GM23338 (cell line): Measurements from ENCODE around the gene MAPRE2. TPM values are rescaled to one million over a fixed set of nuclear protein-coding genes. Genes with fewer than 3 reads are reported as not detected.

Experiments
- ATAC-seq: fragments of 200-7000 bp; cut with Tn5 transposase; 3 replicates; pipeline ENCODE4 v1.9.1; 2020
- DNase-seq: peaks from one replicate; pipeline ENCODE4 v3.0.0-alpha.2; 2015; ENCODE audit warnings: low spot score
- H2AFZ ChIP-seq: fragments of 200-600 bp; sonication (generic); 2 replicates; pipeline ENCODE4 v1.8.0; 2016; ENCODE audit warnings: antibody characterized with exemption, mild to moderate bottlenecking, moderate library complexity
- H3F3A ChIP-seq: fragments of 200-600 bp; sonication (generic); replicated peaks from 2 replicates; pipeline ENCODE4 v1.8.0; 2017; ENCODE audit warnings: antibody characterized with exemption, mixed run types, low read depth
- H3K27ac ChIP-seq: fragments of 200-600 bp; sonication (generic); 2 replicates; pipeline ENCODE4 v1.6.1; 2016; ENCODE audit warnings: low read depth
- H3K27me3 ChIP-seq: fragments of 200-600 bp; sonication (generic); 2 replicates; pipeline ENCODE4 v1.8.0; 2016; ENCODE audit warnings: mild to moderate bottlenecking, mixed run types, moderate library complexity; ENCODE audit not compliant: insufficient read depth
- H3K36me3 ChIP-seq: fragments of 200-600 bp; sonication (generic); 2 replicates; pipeline ENCODE4 v1.8.0; 2016; ENCODE audit warnings: mild to moderate bottlenecking; ENCODE audit not compliant: insufficient read depth
- H3K4me1 ChIP-seq: fragments of 200-600 bp; sonication (generic); 2 replicates; pipeline ENCODE4 v1.8.0; 2016; ENCODE audit warnings: mild to moderate bottlenecking, moderate library complexity; ENCODE audit not compliant: insufficient read depth
- H3K4me2 ChIP-seq: fragments of 200-600 bp; sonication (generic); 2 replicates; pipeline ENCODE4 v1.7.1; 2017; ENCODE audit warnings: mixed run types
- H3K4me3 ChIP-seq: fragments of 200-600 bp; sonication (generic); 2 replicates; pipeline ENCODE4 v1.6.1; 2016; ENCODE audit warnings: mixed run types
- H3K79me2 ChIP-seq: fragments of 200-600 bp; sonication (generic); replicated peaks from 2 replicates; pipeline ENCODE4 v1.8.0; 2017; ENCODE audit warnings: mild to moderate bottlenecking; ENCODE audit not compliant: insufficient read depth
- H3K9me2 ChIP-seq: fragments of 200-600 bp; sonication (generic); 2 replicates; pipeline ENCODE4 v1.8.0; 2017; ENCODE audit not compliant: insufficient read depth
- H4K20me1 ChIP-seq: fragments of 200-600 bp; sonication (generic); replicated peaks from 2 replicates; pipeline ENCODE4 v1.8.0; 2017; ENCODE audit warnings: mild to moderate bottlenecking; ENCODE audit not compliant: insufficient read depth
- H3K27ac Mint-ChIP-seq: 2 replicates; pipeline ENCODE4 v1.8.0; 2020; ENCODE audit warnings: inconsistent platforms, mild to moderate bottlenecking, moderate library complexity, mixed read lengths
- H3K27me3 Mint-ChIP-seq: 3 replicates; pipeline ENCODE4 v1.8.0; 2022; ENCODE audit warnings: low read depth, mild to moderate bottlenecking, moderate library complexity, mixed read lengths, inconsistent platforms; ENCODE audit not compliant: insufficient read depth, poor library complexity
- H3K36me3 Mint-ChIP-seq: 3 replicates; pipeline ENCODE4 v1.8.0; 2021; ENCODE audit warnings: low read depth, mild to moderate bottlenecking, inconsistent platforms, moderate library complexity, mixed read lengths
- H3K4me1 Mint-ChIP-seq: 3 replicates; pipeline ENCODE4 v1.8.0; 2020; ENCODE audit warnings: mild to moderate bottlenecking, inconsistent platforms, mixed read lengths
- H3K4me3 Mint-ChIP-seq: 3 replicates; pipeline ENCODE4 v1.8.0; 2021; ENCODE audit warnings: moderate library complexity, mild to moderate bottlenecking, inconsistent platforms, mixed read lengths
- H3K9me3 Mint-ChIP-seq: 3 replicates; pipeline ENCODE4 v1.8.0; 2020; ENCODE audit warnings: moderate library complexity, mild to moderate bottlenecking, inconsistent platforms, mixed read lengths
- EZH2 ChIP-seq: fragments of 200-600 bp; sonication (generic); IDR thresholded peaks from one replicate; pipeline ENCODE4 v1.8.0; 2017; ENCODE audit warnings: antibody characterized with exemption, mild to moderate bottlenecking, low read depth; ENCODE audit not compliant: unreplicated experiment
- EZH2phosphoT487 ChIP-seq: fragments of 200-600 bp; sonication (generic); IDR thresholded peaks from one replicate; pipeline ENCODE4 v1.8.1; 2018; ENCODE audit warnings: antibody characterized with exemption; ENCODE audit not compliant: unreplicated experiment
- JUNB ChIP-seq: IDR thresholded peaks from one replicate; pipeline ENCODE4 v1.6.1; 2016; ENCODE audit warnings: antibody characterized with exemption; ENCODE audit not compliant: unreplicated experiment
- ZNF114 ChIP-seq: fragments of 250-450 bp; sonication (Bioruptor Pico); IDR thresholded peaks from 2 replicates; pipeline ENCODE4 v1.5.0; 2020; ENCODE audit warnings: mild to moderate bottlenecking, moderate library complexity
- ZNF331 ChIP-seq: fragments of 250-450 bp; sonication (Bioruptor Pico); IDR thresholded peaks from 2 replicates; pipeline ENCODE4 v1.5.0; 2020; ENCODE audit warnings: low read depth, mild to moderate bottlenecking, moderate library complexity
- polyA plus RNA-seq: library from polyadenylated mRNA; unstranded; fragments of >200 nt; fragmentation: Nextera tagmentation; extraction: Ambion mirVana; gene quantifications from 2 replicates; pipeline ENCODE4 v1.2.1, GENCODE V29; 2016
- total RNA-seq: library from RNA; depleted of rRNA; stranded (reverse); fragments of >200 nt; shearing (Covaris generic); gene quantifications from 2 replicates; pipeline ENCODE4 v1.2.3, GENCODE V29; 2014
- TF ChIP-seq, protein P1 (sequence below): fragments of 250-450 bp; sonication (Bioruptor Pico); IDR thresholded peaks from 2 replicates; pipeline ENCODE4 v1.5.0; 2020; ENCODE audit warnings: mild to moderate bottlenecking, moderate library complexity
- TF ChIP-seq, protein P2 (sequence below): IDR thresholded peaks from one replicate; pipeline ENCODE4 v1.6.1; 2018; ENCODE audit warnings: antibody characterized with exemption; ENCODE audit not compliant: unreplicated experiment
- TF ChIP-seq, protein P3 (sequence below), 2 experiments: fragments of 200-600 bp in 1 of 2; sonication (generic) in 1 of 2; conservative IDR thresholded peaks; 2 replicates each; pipeline versions ENCODE4 v1.5.1 to v1.6.1; 2016 to 2017; ENCODE audit warnings: antibody characterized with exemption in 2 of 2, low read depth in 2 of 2, mild to moderate bottlenecking in 2 of 2, moderate library complexity in 1 of 2
- TF ChIP-seq, protein P4 (sequence below): IDR thresholded peaks from 2 replicates; pipeline ENCODE4 v1.6.1; 2016; ENCODE audit warnings: antibody characterized with exemption

The MAPRE2 gene
- total and polyA plus RNA-seq, 2 experiments from 2014 or later = 17.8 to 40.4 TPM

DNA sequence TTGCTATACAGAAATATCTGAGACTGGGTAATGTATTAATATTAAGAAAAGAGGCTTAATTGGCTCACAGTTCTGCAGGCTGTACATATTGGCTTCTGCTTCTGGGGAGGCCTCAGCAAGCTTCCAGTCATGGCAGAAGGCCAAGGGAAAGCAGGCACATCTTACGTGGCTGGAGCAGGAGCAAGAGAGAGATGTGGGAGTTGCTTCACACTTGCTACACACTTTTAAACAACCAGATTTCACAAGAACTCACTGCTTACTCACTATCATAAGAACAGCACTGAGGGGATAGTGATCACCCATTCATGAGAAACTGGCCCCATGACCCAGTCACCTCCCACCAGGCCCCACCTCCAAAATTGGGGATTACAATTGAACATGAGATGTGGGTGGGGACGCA, 50.6 kb downstream of the MAPRE2 start:
- H3K4me3 ChIP-seq = no peak overlapping the region
- H3K9me3 Mint-ChIP-seq = no peaks in the 10 kb centered on the region
- no peaks in the 10 kb centered on the region for H3K27me3 ChIP-seq
- TF ChIP-seq, protein P1, sequence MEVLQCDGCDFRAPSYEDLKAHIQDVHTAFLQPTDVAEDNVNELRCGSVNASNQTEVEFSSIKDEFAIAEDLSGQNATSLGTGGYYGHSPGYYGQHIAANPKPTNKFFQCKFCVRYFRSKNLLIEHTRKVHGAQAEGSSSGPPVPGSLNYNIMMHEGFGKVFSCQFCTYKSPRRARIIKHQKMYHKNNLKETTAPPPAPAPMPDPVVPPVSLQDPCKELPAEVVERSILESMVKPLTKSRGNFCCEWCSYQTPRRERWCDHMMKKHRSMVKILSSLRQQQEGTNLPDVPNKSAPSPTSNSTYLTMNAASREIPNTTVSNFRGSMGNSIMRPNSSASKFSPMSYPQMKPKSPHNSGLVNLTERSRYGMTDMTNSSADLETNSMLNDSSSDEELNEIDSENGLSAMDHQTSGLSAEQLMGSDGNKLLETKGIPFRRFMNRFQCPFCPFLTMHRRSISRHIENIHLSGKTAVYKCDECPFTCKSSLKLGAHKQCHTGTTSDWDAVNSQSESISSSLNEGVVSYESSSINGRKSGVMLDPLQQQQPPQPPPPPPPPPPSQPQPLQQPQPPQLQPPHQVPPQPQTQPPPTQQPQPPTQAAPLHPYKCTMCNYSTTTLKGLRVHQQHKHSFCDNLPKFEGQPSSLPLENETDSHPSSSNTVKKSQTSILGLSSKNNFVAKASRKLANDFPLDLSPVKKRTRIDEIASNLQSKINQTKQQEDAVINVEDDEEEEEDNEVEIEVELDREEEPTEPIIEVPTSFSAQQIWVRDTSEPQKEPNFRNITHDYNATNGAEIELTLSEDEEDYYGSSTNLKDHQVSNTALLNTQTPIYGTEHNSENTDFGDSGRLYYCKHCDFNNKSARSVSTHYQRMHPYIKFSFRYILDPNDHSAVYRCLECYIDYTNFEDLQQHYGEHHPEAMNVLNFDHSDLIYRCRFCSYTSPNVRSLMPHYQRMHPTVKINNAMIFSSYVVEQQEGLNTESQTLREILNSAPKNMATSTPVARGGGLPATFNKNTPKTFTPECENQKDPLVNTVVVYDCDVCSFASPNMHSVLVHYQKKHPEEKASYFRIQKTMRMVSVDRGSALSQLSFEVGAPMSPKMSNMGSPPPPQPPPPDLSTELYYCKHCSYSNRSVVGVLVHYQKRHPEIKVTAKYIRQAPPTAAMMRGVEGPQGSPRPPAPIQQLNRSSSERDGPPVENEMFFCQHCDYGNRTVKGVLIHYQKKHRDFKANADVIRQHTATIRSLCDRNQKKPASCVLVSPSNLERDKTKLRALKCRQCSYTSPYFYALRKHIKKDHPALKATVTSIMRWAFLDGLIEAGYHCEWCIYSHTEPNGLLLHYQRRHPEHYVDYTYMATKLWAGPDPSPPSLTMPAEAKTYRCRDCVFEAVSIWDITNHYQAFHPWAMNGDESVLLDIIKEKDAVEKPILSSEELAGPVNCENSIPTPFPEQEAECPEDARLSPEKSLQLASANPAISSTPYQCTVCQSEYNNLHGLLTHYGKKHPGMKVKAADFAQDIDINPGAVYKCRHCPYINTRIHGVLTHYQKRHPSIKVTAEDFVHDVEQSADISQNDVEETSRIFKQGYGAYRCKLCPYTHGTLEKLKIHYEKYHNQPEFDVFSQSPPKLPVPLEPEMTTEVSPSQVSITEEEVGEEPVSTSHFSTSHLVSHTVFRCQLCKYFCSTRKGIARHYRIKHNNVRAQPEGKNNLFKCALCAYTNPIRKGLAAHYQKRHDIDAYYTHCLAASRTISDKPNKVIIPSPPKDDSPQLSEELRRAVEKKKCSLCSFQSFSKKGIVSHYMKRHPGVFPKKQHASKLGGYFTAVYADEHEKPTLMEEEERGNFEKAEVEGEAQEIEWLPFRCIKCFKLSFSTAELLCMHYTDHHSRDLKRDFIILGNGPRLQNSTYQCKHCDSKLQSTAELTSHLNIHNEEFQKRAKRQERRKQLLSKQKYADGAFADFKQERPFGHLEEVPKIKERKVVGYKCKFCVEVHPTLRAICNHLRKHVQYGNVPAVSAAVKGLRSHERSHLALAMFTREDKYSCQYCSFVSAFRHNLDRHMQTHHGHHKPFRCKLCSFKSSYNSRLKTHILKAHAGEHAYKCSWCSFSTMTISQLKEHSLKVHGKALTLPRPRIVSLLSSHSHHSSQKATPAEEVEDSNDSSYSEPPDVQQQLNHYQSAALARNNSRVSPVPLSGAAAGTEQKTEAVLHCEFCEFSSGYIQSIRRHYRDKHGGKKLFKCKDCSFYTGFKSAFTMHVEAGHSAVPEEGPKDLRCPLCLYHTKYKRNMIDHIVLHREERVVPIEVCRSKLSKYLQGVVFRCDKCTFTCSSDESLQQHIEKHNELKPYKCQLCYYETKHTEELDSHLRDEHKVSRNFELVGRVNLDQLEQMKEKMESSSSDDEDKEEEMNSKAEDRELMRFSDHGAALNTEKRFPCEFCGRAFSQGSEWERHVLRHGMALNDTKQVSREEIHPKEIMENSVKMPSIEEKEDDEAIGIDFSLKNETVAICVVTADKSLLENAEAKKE (CRISPR knock-in tag) = no peak
- TF ChIP-seq, protein P2, sequence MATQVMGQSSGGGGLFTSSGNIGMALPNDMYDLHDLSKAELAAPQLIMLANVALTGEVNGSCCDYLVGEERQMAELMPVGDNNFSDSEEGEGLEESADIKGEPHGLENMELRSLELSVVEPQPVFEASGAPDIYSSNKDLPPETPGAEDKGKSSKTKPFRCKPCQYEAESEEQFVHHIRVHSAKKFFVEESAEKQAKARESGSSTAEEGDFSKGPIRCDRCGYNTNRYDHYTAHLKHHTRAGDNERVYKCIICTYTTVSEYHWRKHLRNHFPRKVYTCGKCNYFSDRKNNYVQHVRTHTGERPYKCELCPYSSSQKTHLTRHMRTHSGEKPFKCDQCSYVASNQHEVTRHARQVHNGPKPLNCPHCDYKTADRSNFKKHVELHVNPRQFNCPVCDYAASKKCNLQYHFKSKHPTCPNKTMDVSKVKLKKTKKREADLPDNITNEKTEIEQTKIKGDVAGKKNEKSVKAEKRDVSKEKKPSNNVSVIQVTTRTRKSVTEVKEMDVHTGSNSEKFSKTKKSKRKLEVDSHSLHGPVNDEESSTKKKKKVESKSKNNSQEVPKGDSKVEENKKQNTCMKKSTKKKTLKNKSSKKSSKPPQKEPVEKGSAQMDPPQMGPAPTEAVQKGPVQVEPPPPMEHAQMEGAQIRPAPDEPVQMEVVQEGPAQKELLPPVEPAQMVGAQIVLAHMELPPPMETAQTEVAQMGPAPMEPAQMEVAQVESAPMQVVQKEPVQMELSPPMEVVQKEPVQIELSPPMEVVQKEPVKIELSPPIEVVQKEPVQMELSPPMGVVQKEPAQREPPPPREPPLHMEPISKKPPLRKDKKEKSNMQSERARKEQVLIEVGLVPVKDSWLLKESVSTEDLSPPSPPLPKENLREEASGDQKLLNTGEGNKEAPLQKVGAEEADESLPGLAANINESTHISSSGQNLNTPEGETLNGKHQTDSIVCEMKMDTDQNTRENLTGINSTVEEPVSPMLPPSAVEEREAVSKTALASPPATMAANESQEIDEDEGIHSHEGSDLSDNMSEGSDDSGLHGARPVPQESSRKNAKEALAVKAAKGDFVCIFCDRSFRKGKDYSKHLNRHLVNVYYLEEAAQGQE = no peak
- TF ChIP-seq JUNB = no peak
- TF ChIP-seq, protein P3, sequence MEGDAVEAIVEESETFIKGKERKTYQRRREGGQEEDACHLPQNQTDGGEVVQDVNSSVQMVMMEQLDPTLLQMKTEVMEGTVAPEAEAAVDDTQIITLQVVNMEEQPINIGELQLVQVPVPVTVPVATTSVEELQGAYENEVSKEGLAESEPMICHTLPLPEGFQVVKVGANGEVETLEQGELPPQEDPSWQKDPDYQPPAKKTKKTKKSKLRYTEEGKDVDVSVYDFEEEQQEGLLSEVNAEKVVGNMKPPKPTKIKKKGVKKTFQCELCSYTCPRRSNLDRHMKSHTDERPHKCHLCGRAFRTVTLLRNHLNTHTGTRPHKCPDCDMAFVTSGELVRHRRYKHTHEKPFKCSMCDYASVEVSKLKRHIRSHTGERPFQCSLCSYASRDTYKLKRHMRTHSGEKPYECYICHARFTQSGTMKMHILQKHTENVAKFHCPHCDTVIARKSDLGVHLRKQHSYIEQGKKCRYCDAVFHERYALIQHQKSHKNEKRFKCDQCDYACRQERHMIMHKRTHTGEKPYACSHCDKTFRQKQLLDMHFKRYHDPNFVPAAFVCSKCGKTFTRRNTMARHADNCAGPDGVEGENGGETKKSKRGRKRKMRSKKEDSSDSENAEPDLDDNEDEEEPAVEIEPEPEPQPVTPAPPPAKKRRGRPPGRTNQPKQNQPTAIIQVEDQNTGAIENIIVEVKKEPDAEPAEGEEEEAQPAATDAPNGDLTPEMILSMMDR (conservative IDR thresholded peaks at IDR 0.05; ENCODE audit: low read depth in 2 of 2) = no peak
- no peak for TF ChIP-seq EZH2
- TF ChIP-seq ZNF114 (CRISPR knock-in tag) = no peak
- TF ChIP-seq EZH2phosphoT487 = no peak
- TF ChIP-seq, protein P4, sequence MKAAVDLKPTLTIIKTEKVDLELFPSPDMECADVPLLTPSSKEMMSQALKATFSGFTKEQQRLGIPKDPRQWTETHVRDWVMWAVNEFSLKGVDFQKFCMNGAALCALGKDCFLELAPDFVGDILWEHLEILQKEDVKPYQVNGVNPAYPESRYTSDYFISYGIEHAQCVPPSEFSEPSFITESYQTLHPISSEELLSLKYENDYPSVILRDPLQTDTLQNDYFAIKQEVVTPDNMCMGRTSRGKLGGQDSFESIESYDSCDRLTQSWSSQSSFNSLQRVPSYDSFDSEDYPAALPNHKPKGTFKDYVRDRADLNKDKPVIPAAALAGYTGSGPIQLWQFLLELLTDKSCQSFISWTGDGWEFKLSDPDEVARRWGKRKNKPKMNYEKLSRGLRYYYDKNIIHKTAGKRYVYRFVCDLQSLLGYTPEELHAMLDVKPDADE = no peak
- TF ChIP-seq ZNF331 (CRISPR knock-in tag) = no peak
- ATAC-seq (no peak), DNase-seq (no peak)
- no peaks in the 10 kb centered on the region; the same call in none of the 2 replicates for H4K20me1 ChIP-seq
- H3K27ac ChIP-seq = no peak overlapping the region
- H3K4me1 ChIP-seq = no peaks in the 10 kb centered on the region
- H3K4me1 Mint-ChIP-seq = no peaks in the 10 kb centered on the region
- no peak overlapping the region; the same call in 1 of the 2 replicates for H3K27ac Mint-ChIP-seq
- no peaks in the 10 kb centered on the region for H3K27me3 Mint-ChIP-seq
- no peaks in the 10 kb centered on the region for H3F3A ChIP-seq
- H3K79me2 ChIP-seq = no peaks in the 10 kb centered on the region
- H3K36me3 Mint-ChIP-seq = no peaks in the 10 kb centered on the region
- H3K36me3 ChIP-seq = no peaks in the 10 kb centered on the region; the same call in 1 of the 2 replicates
- H3K9me2 ChIP-seq = no peaks in the 10 kb centered on the region
- H3K4me3 Mint-ChIP-seq = no peak overlapping the region
- H3K4me2 ChIP-seq = no peak overlapping the region
- H2AFZ ChIP-seq = no peak overlapping the region
